HG02798 (cell line): ENCODE results near the gene TCP1.
"Not testable (repeated sequence)": the region's sequence is repeated elsewhere in the genome, so short reads cannot be mapped to it uniquely, and the experiment has no call there.

Experiments
- ATAC-seq: cut with Tn5 transposase; IDR thresholded peaks from one replicate; pipeline ENCODE4 v1.9.1; 2021; ENCODE audit warnings: mild to moderate bottlenecking; ENCODE audit not compliant: unreplicated experiment, poor library complexity

Gene TCP1

GRCh38 chr6:159789377-159790148 is at the start of gene TCP1:
TSS of gene TCP1 (minus strand) at chr6:159789602. CDS start at chr6:159789468, 134 bp downstream.
- peak; percentile 83 for ATAC-seq

- no peak for ATAC-seq
These were observed 48.8 kb upstream of the TCP1 start for GRCh38 chr6:159838020-159838744.

- ATAC-seq, result no peak
These were observed 48.1 kb upstream of the TCP1 start for GRCh38 chr6:159837511-159837910.

GRCh38 chr6:159836718-159837490 is 47.5 kb upstream of the TCP1 start:
- no peak for ATAC-seq

- no peak for ATAC-seq
These were observed 44.7 kb upstream of the TCP1 start for GRCh38 chr6:159833997-159834603.

GRCh38 chr6:159833556-159833955 is 44.2 kb upstream of the TCP1 start:
- ATAC-seq, result no peak

- no peak for ATAC-seq
These were observed 43.5 kb upstream of the TCP1 start for GRCh38 chr6:159832946-159833345.

DNA sequence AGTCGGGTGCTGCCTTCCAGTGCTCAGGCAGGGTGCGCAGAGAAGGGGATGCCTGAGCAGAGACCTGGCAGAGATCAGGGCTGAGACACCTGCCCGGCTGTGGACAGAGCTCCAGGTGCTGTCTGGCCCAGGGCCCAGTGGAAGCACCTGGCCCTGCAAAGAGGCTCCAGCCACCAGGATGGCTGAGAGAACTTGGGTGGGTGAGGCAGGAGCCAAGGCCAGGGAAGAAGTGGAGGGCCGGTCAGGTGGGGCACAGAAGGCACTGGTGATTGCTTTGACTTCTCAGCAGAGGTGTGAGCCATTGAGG is 41.9 kb upstream of the TCP1 start:
- no peak for ATAC-seq

- ATAC-seq, result no peak
These were observed 41.3 kb upstream of the TCP1 start for GRCh38 chr6:159830501-159831372.

- ATAC-seq, result no peak
These were observed 40.1 kb upstream of the TCP1 start for GRCh38 chr6:159829526-159829925.

DNA sequence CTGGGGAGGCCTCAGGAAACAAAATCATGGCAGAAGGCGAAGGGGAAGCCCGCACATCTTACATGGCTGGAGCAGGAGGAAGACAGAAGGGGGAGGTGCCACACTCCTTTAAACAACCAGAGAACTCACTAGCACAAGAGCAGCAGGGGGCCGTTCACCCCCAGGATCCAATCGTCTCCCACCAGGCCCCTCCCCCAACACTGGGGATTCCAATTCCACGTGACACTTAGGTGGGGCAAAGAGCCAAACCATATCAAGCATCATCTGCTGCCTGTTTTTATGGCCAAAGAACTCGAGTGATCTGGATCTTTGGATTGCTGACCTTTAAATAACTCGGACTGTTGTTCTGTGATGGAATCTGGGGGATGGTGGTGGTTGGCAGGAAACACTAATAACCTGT is 38.7 kb upstream of the TCP1 start:
- ATAC-seq, result no peak

- no peak for ATAC-seq
These were observed 37.7 kb upstream of the TCP1 start for GRCh38 chr6:159826968-159827647.

GRCh38 chr6:159826004-159826403 is 36.6 kb upstream of the TCP1 start:
- ATAC-seq, result no peak

DNA sequence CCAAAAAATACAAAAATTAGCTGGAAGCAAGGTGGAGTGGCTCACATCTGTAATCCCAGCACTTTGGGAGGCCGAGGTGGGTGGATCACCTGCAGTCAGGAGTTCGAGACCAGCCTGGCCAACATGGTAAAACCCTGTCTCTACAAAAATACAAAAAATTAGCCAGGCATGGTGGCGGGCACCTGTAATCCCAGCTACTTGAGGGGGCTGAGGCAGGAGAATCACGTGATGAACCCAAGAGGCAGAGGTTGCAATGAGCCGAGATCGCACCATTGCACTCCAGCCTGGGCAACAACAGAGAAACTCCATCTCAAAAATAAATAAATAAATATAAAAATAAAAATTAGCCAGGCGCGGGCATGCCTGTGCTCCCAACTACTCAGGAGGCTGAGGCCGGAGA is 35.3 kb upstream of the TCP1 start:
- not testable (repeated sequence) for ATAC-seq

DNA sequence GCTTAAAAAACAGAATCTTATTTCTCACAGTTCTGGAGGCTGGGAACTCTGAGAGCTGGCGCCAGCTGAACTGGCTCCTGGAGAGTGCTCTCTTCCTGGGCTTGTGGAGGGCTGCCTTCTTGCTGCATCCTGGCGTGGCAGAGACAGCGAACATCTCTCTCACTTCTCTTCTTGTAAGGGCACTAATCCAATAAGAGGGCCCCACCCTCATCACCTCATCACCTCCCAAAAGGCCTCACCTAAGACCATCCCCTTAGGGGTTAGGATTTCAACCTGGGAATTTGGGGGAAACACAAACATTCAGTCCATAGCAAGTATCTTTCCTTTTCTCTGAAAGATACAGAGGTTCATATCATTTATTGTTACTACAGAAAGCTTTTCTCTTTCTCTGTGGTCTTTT is 34.6 kb upstream of the TCP1 start:
- no peak for ATAC-seq

DNA sequence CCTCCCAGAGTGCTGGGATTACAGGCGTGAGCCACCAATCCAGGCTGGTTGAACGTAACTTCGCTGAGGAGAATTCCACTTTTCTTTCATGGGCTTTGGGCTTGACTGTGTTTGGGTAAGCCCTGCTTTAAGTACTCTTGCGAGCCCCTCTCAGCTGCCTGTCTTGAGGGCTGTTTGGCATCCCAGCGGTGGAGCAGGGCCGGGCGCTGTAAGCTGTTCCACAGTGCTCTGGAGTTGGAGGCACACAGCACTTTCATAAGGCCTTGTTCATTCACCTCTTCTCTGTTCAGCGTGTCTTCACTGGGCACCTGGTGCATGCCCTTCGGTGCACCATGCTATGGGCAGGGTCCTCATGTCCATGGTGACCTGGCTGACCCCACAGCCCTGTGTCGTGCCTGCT is 32.3 kb upstream of the TCP1 start:
- no peak for ATAC-seq

DNA sequence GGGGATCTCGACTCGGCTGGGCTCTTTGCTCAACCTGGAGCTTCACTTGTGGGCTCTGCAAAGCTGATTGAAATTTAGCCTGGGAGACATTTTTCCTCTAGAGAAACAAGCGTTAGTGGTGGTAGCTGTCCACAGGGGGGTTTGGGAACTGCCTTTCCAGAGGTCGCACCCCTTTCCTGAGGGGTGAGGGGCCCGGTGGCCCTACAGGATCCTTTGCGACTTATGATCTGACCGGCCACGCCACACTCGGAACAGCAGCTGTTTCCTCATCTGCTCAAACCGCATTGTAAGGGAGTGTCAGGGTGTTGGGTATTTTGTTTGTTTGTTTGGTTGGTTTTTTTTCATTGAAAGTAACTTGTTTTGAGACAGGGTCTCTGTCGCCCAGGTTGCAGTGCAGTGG is 31.7 kb upstream of the TCP1 start:
- ATAC-seq, result no peak

DNA sequence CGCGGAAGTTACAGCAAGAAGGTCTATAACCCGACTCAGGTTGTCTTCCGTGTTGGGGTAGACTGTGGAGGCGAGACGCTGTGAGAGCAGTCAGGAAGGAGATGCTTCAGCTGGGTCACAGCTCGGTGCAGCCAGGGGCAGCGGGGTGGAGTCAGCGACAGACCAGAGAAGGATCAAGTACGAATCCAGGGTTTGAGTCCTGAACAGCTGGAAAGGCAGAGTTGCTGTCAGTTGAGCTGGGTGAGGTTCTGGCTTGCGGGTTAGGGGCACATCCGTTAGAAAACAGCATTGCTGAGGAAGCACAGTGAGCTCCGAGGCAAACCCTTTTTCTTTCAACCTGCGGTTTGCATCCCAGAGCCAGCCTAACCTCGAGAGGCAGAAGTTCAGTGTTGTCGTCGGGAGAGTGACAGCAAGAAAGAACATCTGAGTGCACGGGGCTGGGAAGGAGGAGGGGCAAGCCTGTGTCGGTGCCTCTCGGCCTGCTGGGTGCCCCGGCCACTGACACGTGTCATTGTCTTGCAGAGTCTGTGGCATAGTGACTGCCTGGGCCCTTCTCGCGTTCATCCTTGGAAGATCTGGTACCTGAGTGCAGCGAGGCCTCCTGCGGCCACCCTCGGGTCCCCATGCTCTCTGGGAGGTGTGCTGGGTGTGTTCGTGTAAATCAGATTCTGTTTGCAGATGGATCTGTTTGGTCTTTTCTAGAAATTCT is 30.7 kb upstream of the TCP1 start:
- ATAC-seq, result no peak

DNA sequence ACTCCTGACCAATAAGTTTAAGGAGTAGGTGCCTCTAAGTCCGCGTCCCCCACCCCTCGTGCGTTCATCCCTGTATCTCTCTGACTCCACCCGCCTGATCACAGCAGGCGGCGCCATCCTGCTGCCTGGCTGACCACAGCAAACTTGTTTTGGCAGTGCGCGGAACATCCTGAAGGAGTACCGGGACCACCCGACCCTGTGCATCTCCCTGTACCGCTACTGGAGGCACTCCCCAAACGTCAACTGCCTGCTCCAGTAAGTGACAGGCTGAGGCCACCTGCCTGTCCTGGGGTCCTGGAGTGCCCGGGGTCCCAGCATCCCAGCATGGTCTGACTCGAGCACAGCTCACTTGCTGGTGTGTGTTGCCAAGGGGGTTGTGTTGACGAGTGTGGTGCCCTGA is 29.7 kb upstream of the TCP1 start:
- ATAC-seq, result no peak
